HG03039 (cell line): Measurements from ENCODE around the gene GATA2.

Experiments
- ATAC-seq: cut with Tn5 transposase; IDR thresholded peaks from one replicate; pipeline ENCODE4 v1.9.1; 2021; ENCODE audit warnings: mild to moderate bottlenecking, moderate library complexity; ENCODE audit not compliant: unreplicated experiment

Gene GATA2

GRCh38 chr3:128476659-128477058 is 16.3 kb downstream of the GATA2 start:
- no peak for ATAC-seq

GRCh38 chr3:128475355-128475754 is 17.6 kb downstream of the GATA2 start:
- no peak for ATAC-seq

- no peak for ATAC-seq
These were observed 19.3 kb downstream of the GATA2 start for GRCh38 chr3:128473737-128474136.

- ATAC-seq: no peak
These were observed 19.9 kb downstream of the GATA2 start for GRCh38 chr3:128473180-128473519.

GRCh38 chr3:128472449-128473179 is 20.4 kb downstream of the GATA2 start:
- no peak for ATAC-seq

GRCh38 chr3:128471720-128472119 is 21.3 kb downstream of the GATA2 start:
- ATAC-seq: no peak

GRCh38 chr3:128471110-128471509 is 21.9 kb downstream of the GATA2 start:
- ATAC-seq: no peak

GRCh38 chr3:128470134-128470899 is 22.7 kb downstream of the GATA2 start:
- no peak for ATAC-seq

- no peak for ATAC-seq
These were observed 23.4 kb downstream of the GATA2 start for GRCh38 chr3:128469556-128469955.

GRCh38 chr3:128468791-128469527 is 24.0 kb downstream of the GATA2 start:
- ATAC-seq: no peak

GRCh38 chr3:128468285-128468790 is 24.7 kb downstream of the GATA2 start:
- ATAC-seq: no peak

- ATAC-seq: no peak
These were observed 26.0 kb downstream of the GATA2 start, which contains the start of gene DNAJB8 for GRCh38 chr3:128466840-128467541. DNAJB8 (minus strand) TSS chr3:128466890; CDS start chr3:128463245, 3,645 bp downstream.

- ATAC-seq: no peak
These were observed 28.3 kb downstream of the GATA2 start for GRCh38 chr3:128464702-128465101.

GRCh38 chr3:128464188-128464587 is 28.8 kb downstream of the GATA2 start:
- ATAC-seq: no peak

- no peak for ATAC-seq
These were observed 29.2 kb downstream of the GATA2 start for GRCh38 chr3:128463771-128464170.

- ATAC-seq: no peak
These were observed 29.6 kb downstream of the GATA2 start for GRCh38 chr3:128463354-128463753.

- no peak for ATAC-seq
These were observed 30.1 kb downstream of the GATA2 start for GRCh38 chr3:128462931-128463330.

- no peak for ATAC-seq
These were observed 30.6 kb downstream of the GATA2 start for GRCh38 chr3:128462341-128462910.

- ATAC-seq: no peak
These were observed 31.3 kb downstream of the GATA2 start for GRCh38 chr3:128461731-128462130.

GRCh38 chr3:128459461-128459820 is 33.6 kb downstream of the GATA2 start:
- no peak for ATAC-seq
